GM15510 (cell line): ENCODE measurements around the gene MAPKAPK2.

Source experiments
- POLR2A ChIP-seq: IDR thresholded peaks from 3 replicates; pipeline ENCODE4 v1.6.1; 2011; ENCODE audit warnings: borderline replicate concordance; ENCODE audit not compliant: insufficient read length; ENCODE audit errors: extremely low read depth

The MAPKAPK2 gene

DNA sequence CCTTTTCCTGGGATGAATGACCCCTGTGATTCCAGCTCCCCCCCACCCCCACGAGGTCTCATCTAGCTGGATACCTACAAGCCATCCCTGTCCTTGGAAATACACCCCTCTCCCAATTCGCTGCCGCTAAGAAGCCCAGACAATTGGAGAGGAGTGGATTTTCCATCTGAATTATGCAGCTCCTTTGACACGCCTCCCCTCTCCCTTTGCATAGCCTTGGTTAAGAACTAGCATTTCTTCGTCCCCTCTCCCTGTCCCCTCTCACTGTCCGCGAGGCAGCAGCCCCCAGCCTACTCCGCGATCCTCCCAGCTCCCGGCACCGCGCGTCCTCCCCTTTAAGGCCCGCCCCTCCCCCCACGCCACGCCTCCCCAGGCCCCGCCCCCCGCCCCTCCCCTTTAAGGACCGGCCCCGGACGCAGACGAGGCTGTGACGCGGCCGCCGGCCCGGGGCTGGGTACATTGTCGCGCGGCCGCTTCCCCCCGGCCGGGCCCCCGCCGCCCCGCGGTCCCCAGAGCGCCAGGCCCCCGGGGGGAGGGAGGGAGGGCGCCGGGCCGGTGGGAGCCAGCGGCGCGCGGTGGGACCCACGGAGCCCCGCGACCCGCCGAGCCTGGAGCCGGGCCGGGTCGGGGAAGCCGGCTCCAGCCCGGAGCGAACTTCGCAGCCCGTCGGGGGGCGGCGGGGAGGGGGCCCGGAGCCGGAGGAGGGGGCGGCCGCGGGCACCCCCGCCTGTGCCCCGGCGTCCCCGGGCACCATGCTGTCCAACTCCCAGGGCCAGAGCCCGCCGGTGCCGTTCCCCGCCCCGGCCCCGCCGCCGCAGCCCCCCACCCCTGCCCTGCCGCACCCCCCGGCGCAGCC is at the start of gene MAPKAPK2:
TSS of gene MAPKAPK2 (plus strand) at position 428 of the 856 bp plus-strand sequence. CDS start at position 753, 325 bp downstream.
- peak; percentile 47 for TF ChIP-seq POLR2A

DNA sequence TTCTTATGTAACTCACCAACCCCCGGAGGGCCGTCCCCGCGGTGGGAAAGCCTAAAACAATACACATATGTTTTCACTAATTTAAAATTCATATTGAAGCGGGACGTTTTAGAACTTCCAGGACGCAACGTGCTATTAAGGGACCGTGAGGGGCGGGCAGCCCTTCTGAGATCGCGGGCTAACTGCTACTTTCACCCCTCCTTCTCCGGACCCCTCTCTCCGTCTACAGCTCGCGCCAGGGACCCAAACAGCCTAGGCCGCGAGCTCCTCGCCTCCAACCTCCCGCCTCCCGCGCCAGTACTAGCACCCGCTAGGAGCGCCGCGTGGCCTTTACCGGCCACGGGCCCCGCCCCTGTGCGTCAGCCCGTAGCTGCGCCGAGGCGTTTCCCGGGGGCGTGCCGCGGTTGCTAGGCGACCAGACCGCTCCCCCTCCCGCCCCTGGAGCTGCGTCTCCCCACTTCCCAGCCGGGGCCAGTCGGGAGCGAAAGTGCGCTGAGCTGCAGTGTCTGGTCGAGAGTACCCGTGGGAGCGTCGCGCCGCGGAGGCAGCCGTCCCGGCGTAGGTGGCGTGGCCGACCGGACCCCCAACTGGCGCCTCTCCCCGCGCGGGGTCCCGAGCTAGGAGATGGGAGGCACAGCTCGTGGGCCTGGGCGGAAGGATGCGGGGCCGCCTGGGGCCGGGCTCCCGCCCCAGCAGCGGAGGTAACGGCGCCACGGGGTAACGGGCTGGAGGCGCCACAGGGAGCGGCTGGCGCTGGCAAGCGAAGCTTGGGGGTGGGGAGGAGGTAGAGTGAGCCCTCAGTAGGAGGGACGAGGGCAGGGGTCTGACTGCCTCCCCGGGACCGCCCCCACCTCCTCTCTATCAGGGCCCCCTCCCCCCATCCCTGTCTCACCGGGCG is 49.4 kb upstream of the MAPKAPK2 start, which contains the start of gene DYRK3:
TSS of gene DYRK3 (plus strand) at position 457 of the 898 bp plus-strand sequence. CDS start at position 625, 168 bp downstream.
- peak; percentile 81 for TF ChIP-seq POLR2A

DNA sequence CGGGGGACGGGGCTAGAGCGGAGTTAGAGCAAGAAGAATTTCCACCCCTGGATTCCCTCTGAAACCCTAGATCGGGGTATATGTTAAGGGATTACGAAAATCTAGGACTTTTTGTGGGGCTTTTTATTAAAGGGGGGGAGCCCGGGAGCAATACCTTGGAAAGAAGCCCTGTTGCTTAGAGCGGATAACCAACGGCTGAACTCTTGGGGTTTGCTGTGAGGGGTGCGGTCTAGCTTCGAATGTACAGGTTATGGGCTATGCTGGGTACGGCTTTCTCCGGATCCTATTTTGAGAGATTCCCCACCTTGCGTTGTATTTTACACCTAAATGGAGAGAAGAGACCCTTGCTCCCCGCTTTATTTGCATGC is 48.7 kb upstream of the MAPKAPK2 start:
- TF ChIP-seq POLR2A: no peak

DNA sequence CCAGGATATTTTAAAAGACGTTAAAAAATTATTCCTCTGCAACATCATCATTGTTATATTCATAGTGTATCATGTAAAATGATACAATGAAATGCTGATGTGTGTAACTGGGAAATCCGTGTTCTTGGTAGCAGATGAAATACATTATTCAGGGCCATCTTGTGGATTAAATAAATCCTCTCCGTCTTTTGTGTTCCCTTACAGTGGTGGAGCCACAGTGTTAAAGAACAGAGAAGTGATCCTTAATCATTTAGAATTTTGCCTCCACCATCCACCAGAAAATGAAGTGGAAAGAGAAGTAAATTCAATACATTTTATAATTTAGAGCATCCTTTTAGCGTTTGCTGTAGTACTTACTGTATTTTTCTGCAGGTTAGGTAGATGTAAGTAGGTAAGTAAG is 48.0 kb upstream of the MAPKAPK2 start:
- no peak for TF ChIP-seq POLR2A

DNA sequence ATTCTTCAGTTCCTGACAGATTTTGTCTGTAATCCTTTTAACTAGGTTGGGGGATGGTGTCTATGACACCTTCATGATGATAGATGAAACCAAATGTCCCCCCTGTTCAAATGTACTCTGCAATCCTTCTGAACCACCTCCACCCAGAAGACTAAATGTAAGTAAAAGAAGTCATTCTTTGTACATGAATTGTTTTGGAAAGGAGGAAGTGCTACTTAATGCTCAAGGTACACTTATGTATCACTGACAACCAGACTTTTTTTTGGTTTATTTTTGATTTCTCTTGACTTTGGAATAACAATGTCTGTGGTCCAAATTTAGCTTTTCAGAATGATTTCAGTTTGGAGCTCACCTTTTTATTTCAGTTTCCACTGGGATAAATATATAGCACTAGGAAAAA is 47.1 kb upstream of the MAPKAPK2 start:
- TF ChIP-seq POLR2A: no peak

DNA sequence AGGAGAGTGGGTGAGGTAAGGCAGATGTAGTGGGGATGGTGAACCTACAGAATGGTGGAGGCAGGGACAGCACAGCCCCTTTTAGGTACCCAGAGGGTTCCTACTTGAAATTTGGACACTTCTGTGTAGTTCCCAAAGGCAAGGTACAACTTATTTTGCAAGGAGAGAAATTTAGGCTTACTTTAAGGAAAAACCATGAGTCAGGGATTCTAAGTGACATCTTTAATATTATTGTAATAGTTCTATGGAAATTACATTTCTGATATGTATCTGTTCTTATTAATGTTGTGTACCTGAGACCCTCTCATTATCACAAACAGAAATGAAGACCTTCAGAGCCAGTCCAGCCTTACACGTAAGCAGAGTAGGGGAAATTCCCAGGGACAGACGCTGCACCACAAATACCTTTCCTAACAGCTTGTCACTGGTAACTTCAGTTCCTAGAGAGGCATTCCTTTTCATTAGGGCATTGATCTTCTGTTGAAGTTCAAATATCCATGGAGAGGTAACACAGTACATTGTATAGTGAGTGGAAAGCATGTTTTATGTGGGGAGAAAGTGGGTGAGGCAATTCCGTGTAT is 41.5 kb upstream of the MAPKAPK2 start:
- TF ChIP-seq POLR2A: no peak

DNA sequence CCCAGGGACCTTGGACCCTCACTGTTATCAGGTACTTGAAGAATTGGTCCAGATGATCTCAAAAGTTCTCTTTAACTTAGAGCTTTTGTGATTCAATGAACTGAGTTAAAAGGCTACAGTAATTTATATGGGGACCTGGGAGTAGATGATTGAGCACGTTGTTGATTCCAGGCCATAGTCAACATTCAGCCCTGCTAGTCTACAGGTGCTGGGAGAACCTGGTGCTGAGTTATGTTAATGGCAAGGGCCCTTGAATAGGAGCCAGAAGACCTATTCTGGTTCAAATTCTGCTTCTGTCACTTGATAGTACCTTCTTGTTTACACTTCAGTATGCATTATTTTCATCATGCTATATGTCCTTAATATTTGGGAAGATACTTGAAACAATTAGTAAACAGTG is 38.2 kb upstream of the MAPKAPK2 start:
- no peak for TF ChIP-seq POLR2A

DNA sequence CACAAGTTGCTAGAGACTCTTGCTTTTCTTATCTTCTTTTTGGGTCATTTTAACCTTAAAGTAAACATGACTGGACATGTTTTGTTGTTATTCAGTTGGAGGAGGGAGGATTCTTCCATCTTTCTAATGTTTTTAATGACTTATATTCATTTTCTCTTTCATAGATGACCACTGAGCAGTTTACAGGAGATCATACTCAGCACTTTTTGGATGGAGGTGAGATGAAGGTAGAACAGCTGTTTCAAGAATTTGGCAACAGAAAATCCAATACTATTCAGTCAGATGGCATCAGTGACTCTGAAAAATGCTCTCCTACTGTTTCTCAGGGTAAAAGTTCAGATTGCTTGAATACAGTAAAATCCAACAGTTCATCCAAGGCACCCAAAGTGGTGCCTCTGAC is 37.5 kb upstream of the MAPKAPK2 start:
- TF ChIP-seq POLR2A: no peak

DNA sequence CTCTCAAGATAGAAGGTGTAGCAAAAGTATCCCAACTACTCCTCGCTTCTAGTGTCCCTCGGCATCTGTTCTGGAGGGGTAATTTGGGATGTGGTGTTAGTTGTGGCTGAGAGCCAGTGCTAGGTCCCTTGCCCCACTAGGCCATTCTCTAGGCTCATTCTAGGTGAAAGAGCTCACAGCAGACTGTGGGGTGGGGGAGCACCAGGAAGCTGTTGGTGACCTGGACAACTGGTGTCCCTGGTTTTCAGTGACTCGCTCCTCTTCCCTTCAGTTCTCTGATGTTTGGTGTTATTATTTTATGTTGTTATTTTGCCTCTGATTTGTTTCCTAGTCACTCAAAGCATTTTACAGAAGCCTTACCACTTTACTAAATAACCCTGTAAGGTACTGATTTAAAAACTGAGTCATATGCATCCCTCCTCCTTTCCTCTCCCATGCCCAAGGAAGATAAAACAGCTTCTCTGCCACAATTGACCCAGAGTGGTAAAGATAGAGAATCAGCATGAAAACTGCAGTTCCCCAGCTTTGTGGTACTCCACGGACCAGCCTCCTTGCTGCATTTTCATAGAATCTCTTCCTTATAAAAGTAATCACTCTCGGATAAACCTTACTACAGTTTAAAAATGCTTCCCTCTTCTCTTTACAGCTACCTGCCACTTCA is 35.3 kb upstream of the MAPKAPK2 start:
- TF ChIP-seq POLR2A: no peak

DNA sequence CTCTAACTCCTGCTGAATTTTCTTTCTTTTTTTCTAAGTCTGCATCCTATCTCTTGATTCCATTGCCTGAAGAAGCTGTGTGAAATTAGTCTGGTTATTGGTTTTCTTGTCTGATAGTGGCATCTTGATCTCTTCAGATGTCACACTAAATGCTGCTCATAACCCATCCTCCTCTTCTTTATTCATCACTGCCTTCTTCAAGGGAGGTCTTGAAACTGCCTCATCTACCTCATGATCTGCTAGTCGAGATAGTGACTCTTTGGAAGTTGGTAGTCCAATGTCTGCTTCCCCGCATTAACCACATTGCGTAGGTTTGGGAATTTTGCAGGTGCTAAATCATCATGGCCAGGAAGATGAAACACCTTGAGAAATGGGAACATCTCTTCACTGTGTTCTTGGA is 33.7 kb upstream of the MAPKAPK2 start:
- no peak for TF ChIP-seq POLR2A

DNA sequence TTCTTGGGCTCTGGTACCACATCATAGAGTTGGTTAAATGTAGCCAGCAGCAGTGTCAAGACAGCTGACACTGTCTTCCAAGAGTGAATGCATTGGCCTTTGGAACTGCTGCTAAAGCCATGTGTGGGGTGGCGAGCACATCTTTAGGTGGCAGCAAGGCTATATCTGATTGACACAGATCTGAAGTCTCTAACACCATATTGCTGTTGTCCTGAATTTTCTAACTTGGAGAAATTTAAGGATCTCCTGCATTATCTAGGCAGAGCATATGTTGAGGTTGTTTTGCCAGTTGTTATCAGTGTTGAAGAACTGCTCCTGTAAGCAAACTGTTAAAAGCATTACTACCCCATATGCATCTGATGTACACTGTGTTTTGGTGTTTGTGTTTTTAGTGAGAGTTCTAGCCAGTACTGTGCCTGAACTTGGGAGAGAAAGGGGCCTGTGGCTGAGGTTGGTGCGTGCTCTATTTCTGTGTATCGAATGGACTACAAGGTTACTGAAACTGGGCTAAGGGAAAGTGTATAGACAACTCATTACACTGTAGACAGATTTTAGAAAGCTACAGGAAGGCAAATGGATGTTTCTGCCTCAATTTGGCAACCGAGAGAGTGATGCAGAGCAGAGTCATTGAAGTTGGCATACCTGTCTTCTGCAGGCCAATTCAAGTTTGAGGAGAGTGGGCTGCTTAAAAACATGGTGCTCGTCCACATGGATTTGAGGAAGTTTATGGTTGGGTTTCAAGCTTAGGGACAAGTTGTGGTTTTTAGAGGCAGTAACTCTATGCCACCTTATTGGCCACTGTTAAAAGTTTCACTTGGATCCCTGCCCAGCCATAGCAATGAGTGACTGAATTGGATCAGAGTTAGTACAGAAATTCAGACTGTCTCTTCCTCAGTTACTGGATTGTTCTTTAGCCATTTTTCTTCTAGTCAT is 32.5 kb upstream of the MAPKAPK2 start:
- TF ChIP-seq POLR2A: no peak

DNA sequence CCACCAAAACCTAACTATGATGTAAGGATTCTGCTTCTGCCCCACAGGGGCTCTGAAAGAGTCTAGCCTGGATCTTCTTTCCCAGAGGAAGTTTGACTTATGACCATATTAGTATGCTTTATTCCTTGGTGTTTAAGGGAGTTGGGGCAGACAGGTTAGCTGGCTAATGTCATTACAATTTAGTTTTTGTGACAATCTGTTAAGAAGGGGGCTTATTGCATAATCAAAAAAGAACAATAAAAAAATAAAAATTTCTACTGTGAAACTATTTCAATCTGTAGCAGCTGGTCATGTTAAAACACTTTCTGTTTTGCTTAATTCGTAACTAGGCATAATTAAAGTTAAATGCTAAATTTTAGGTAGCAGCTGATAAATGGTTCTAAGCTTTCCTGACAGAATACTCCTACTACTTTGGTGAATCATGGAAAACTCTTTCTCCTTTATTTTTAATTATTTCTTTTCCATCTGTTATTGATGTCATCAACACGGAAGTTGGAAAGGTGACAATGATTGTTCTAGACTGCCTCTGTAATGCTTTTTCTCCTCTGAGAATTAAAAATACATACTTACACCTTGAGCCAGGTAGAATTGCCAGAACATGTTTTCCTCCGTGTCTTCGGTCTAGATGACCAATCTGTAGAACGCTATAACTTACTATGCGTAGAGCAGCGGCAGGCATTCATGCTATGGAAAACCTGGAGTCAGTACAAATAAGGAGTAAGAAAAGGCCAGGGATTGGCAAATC is 30.8 kb upstream of the MAPKAPK2 start:
- no peak for TF ChIP-seq POLR2A

DNA sequence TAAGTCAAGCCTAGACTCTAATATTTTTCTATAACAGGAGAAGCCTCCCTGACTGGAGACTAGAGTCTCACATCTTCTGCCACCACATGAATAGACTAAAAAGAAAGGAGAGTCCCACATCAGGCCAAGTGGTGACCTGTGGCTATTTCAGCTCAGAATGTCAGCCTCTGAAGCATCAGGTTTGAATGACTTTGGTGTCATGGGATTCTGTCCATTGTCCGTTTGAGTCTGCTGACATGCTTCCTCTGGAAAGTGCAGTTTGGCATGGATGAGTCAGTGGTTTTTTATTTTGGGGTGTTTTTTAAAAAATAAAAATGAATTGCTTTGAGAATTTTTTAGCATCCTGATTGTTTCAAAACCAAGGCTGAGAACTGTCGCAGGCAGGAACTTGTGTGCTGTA is 29.9 kb upstream of the MAPKAPK2 start:
- no peak for TF ChIP-seq POLR2A
